Esophagus (tissue), 2 donors: ENCODE measurements around the gene C12orf54. TPM values are rescaled to one million over a fixed set of nuclear protein-coding genes. Genes with fewer than 3 reads are reported as not detected.
A peak's percentile ranks its signal among the peaks of the same experiment; 100 is the strongest.
"Not testable (repeated sequence)": the region's sequence is repeated elsewhere in the genome, so short reads cannot be mapped to it uniquely, and the experiment has no call there.

Experiments
- H3K27ac ChIP-seq, 2 donors: one replicate each; pipeline ENCODE4 v1.5.1; 2013; ENCODE audit warnings: low read depth in 2 of 2, mild to moderate bottlenecking in 2 of 2, inconsistent platforms in 1 of 2, low read length in 1 of 2, moderate library complexity in 1 of 2
- H3K27me3 ChIP-seq, 2 donors: one replicate each; pipeline ENCODE4 v1.6.1; 2013; ENCODE audit warnings: low read length in 2 of 2, control low read depth in 1 of 2, mild to moderate bottlenecking in 1 of 2; ENCODE audit not compliant: insufficient read depth in 2 of 2, control insufficient read depth in 1 of 2
- H3K36me3 ChIP-seq, 2 donors: one replicate each; pipeline ENCODE4 v1.6.1; 2013; ENCODE audit warnings: low read length in 1 of 2; ENCODE audit not compliant: control insufficient read depth in 2 of 2, insufficient read depth in 2 of 2
- H3K4me1 ChIP-seq, 2 donors: one replicate each; pipeline ENCODE4 v1.6.1; 2013; ENCODE audit warnings: low read length in 1 of 2; ENCODE audit not compliant: control insufficient read depth in 2 of 2, insufficient read depth in 2 of 2
- H3K4me3 ChIP-seq, 2 donors: one replicate each; pipeline ENCODE4 v1.5.1; 2013; ENCODE audit warnings: low read length in 2 of 2, mild to moderate bottlenecking in 2 of 2, low read depth in 1 of 2, moderate library complexity in 1 of 2
- H3K9me3 ChIP-seq, 2 donors: one replicate each; pipeline ENCODE4 v1.6.1; 2013; ENCODE audit warnings: mild to moderate bottlenecking in 2 of 2, low read depth in 1 of 2, low read length in 1 of 2, moderate library complexity in 1 of 2; ENCODE audit not compliant: control insufficient read depth in 2 of 2, insufficient read depth in 1 of 2
- WGBS, 2 donors: extraction: QIAGEN DNeasy Blood & Tissue Kit; methylation state at CpG; one replicate each; pipeline ENCODE4 v1.1.7; 2013; 5-methylcytosine and 5-hydroxymethylcytosine counted together
- polyA plus RNA-seq, 2 donors: library from polyadenylated mRNA; stranded (reverse); fragments of 200-250 nt; gene quantifications; one replicate each; pipeline ENCODE4 v1.2.3, GENCODE V29; 2013
- donor health status: healthy with polysubstance abuse.
- donor health status: Bipolar disorder and iron deficiency.

Gene C12orf54
- polyA plus RNA-seq, 2 donors, result 4.4 to 5.8 TPM

GRCh38 chr12:48489456-48489855, 7.2 kb downstream of the C12orf54 start:
- not testable (repeated sequence) for H3K4me3 ChIP-seq, H3K9me3 ChIP-seq, H3K4me1 ChIP-seq, H3K27me3 ChIP-seq, H3K36me3 ChIP-seq
- peak overlapping the region; percentile 52 to 69 for H3K27ac ChIP-seq
- 56 to 70% methylated on average over 7 of the region's 7 CpGs for WGBS, 2 donors

- 94% methylated on average over 18 to 26 of the region's 32 CpGs for WGBS, 2 donors
- H3K9me3 ChIP-seq, H3K36me3 ChIP-seq: not testable (repeated sequence)
Measured at GRCh38 chr12:48500281-48500680, 18.0 kb downstream of the C12orf54 start.

GRCh38 chr12:48506836-48507235, 24.5 kb downstream of the C12orf54 start:
- not testable (repeated sequence) for H3K36me3 ChIP-seq, H3K27ac ChIP-seq, H3K27me3 ChIP-seq, H3K9me3 ChIP-seq, H3K4me3 ChIP-seq, H3K4me1 ChIP-seq
- WGBS, 2 donors, result 33 to 47% methylated on average over 2 of the region's 2 CpGs

More at GRCh38 chr12:48500281-48500680, 18.0 kb downstream of the C12orf54 start:
- not testable (repeated sequence) for H3K4me3 ChIP-seq, H3K27ac ChIP-seq, H3K27me3 ChIP-seq, H3K4me1 ChIP-seq

- H3K9me3 ChIP-seq, result no peaks in the 10 kb centered on the region
- no peak overlapping the region for H3K4me3 ChIP-seq
- 68 to 82% methylated on average over 2 of the region's 2 CpGs for WGBS, 2 donors
- H3K27ac ChIP-seq, result no peak overlapping the region
- H3K27me3 ChIP-seq, result no peaks in the 10 kb centered on the region
- H3K4me1 ChIP-seq, result no peaks in the 10 kb centered on the region
- H3K36me3 ChIP-seq, result no peaks in the 10 kb centered on the region
Measured at GRCh38 chr12:48508987-48509386, 26.7 kb downstream of the C12orf54 start.

- H3K4me3 ChIP-seq, result no peak overlapping the region
- no peaks in the 10 kb centered on the region for H3K9me3 ChIP-seq
- 42 to 53% methylated on average over 1 of the region's 1 CpG for WGBS, 2 donors
- no peaks in the 10 kb centered on the region for H3K27me3 ChIP-seq
- no peaks in the 10 kb centered on the region for H3K36me3 ChIP-seq
- no peaks in the 10 kb centered on the region for H3K4me1 ChIP-seq
- no peak overlapping the region for H3K27ac ChIP-seq
Measured at GRCh38 chr12:48510111-48510510, 27.8 kb downstream of the C12orf54 start.

GRCh38 chr12:48512855-48513254, 30.6 kb downstream of the C12orf54 start:
- Histone ChIP-seq H3K36me3 (no peaks in the 10 kb centered on the region), H3K27ac (no peak overlapping the region), H3K4me3 (no peak overlapping the region), H3K27me3 (no peaks in the 10 kb centered on the region), H3K4me1 (no peaks in the 10 kb centered on the region), H3K9me3 (no peaks in the 10 kb centered on the region)
- WGBS, 2 donors, result 60 to 68% methylated on average over 2 of the region's 2 CpGs

- H3K4me3 ChIP-seq, result no peak overlapping the region
- no peaks in the 10 kb centered on the region for H3K27me3 ChIP-seq
- 78 to 92% methylated on average over 1 of the region's 1 CpG for WGBS, 2 donors
- no peaks in the 10 kb centered on the region for H3K4me1 ChIP-seq
- no peaks in the 10 kb centered on the region for H3K9me3 ChIP-seq
- H3K27ac ChIP-seq, result no peak overlapping the region
- no peaks in the 10 kb centered on the region for H3K36me3 ChIP-seq
Measured at GRCh38 chr12:48514728-48515127, 32.4 kb downstream of the C12orf54 start.

- not testable (repeated sequence) for H3K27me3 ChIP-seq, H3K9me3 ChIP-seq, H3K4me1 ChIP-seq, H3K27ac ChIP-seq, H3K36me3 ChIP-seq, H3K4me3 ChIP-seq
- 89% methylated on average over 20 to 24 of the region's 24 CpGs for WGBS, 2 donors
Measured at GRCh38 chr12:48520381-48520780, 38.1 kb downstream of the C12orf54 start.

- no peaks in the 10 kb centered on the region for H3K9me3 ChIP-seq
- no peaks in the 10 kb centered on the region for H3K27me3 ChIP-seq
- H3K4me3 ChIP-seq, result no peak within 1 kb of the TSS
- H3K36me3 ChIP-seq, result no peaks in the 10 kb centered on the region
- WGBS, 2 donors, result 84 to 89% methylated on average over 5 of the region's 5 CpGs
- H3K4me1 ChIP-seq, result no peaks in the 10 kb centered on the region
- no peak within 1 kb of the TSS for H3K27ac ChIP-seq
Measured at GRCh38 chr12:48525332-48525731, 43.0 kb downstream of the C12orf54 start, which contains the start of gene OR8S1. OR8S1 (plus strand) TSS chr12:48525632; CDS start chr12:48525632, 0 bp downstream.

GRCh38 chr12:48527891-48528670, 45.8 kb downstream of the C12orf54 start:
- H3K4me1 ChIP-seq, result no peaks in the 10 kb centered on the region
- H3K36me3 ChIP-seq, result no peaks in the 10 kb centered on the region
- 90 to 94% methylated on average over 44 of the region's 44 CpGs for WGBS, 2 donors
- H3K4me3 ChIP-seq, result no peak overlapping the region
- no peaks in the 10 kb centered on the region for H3K27me3 ChIP-seq
- H3K9me3 ChIP-seq, result no peaks in the 10 kb centered on the region
- no peak overlapping the region for H3K27ac ChIP-seq
